H1 (cell line): ENCODE measurements around the gene ANXA4.

Source experiments
- CHD1 ChIP-seq: IDR thresholded peaks from 2 replicates; pipeline ENCODE4 v1.6.1; 2012; ENCODE audit warnings: low read depth, low read length, improper control_type of control experiment
- CTCF ChIP-seq, 3 experiments: IDR thresholded peaks; 1 replicate in 2 of 3; 2 replicates in 1 of 3; pipeline versions ENCODE4 v1.5.1 to v1.6.1; 2011; ENCODE audit warnings: low read length in 3 of 3, mild to moderate bottlenecking in 3 of 3, inconsistent platforms in 2 of 3, low read depth in 1 of 3, moderate library complexity in 1 of 3; ENCODE audit not compliant: insufficient read depth in 1 of 3; ENCODE audit errors: control extremely low read depth in 1 of 3
- E2F6 ChIP-seq: IDR thresholded peaks from 2 replicates; pipeline ENCODE4 v1.6.1; 2012; ENCODE audit warnings: inconsistent platforms
- EGR1 ChIP-seq: IDR thresholded peaks from 2 replicates; pipeline ENCODE4 v1.6.1; 2011; ENCODE audit warnings: low read depth, low read length, borderline replicate concordance
- EP300 ChIP-seq, 2 experiments: IDR thresholded peaks; 1 replicate in 1 of 2; 2 replicates in 1 of 2; pipeline ENCODE4 v1.6.1; 2011 to 2012; ENCODE audit warnings: low read depth in 2 of 2, low read length in 2 of 2, mild to moderate bottlenecking in 2 of 2, borderline replicate concordance in 1 of 2, inconsistent platforms in 1 of 2, moderate library complexity in 1 of 2
- EZH2 ChIP-seq: fragments of 200-600 bp; sonication (generic); IDR thresholded peaks from 2 replicates; pipeline ENCODE4 v1.7.1; 2012; ENCODE audit warnings: low read depth, mild to moderate bottlenecking, moderate library complexity, low read length, inconsistent platforms; ENCODE audit not compliant: severe bottlenecking
- POLR2A ChIP-seq, 2 experiments: IDR thresholded peaks; 1 replicate in 1 of 2; 2 replicates in 1 of 2; pipeline ENCODE4 v1.6.1; 2011; ENCODE audit warnings: low read depth in 2 of 2, low read length in 2 of 2, mild to moderate bottlenecking in 2 of 2; ENCODE audit errors: control extremely low read depth in 1 of 2
- POLR2AphosphoS5 ChIP-seq: IDR thresholded peaks from 2 replicates; pipeline ENCODE4 v1.6.1; 2011; ENCODE audit warnings: low read depth, low read length
- SP1 ChIP-seq: IDR thresholded peaks from 2 replicates; pipeline ENCODE4 v1.6.1; 2011; ENCODE audit warnings: low read depth, low read length
- SUZ12 ChIP-seq: fragments of 200-600 bp; sonication (generic); IDR thresholded peaks from 2 replicates; pipeline ENCODE4 v1.6.1; 2012; ENCODE audit warnings: mild to moderate bottlenecking, inconsistent platforms, low read length, moderate library complexity, mixed read lengths

- TF ChIP-seq CTCF (IDR thresholded peaks at IDR 0.05; ENCODE audit: control extremely low read depth in 1 of 3, insufficient read depth in 1 of 3, low read depth in 1 of 3, low read length in 3 of 3) (no peak), EP300 (IDR thresholded peaks at IDR 0.05; ENCODE audit: borderline replicate concordance in 1 of 2, low read depth in 2 of 2, low read length in 2 of 2) (no peak), SP1 (no peak), E2F6 (no peak), POLR2AphosphoS5 (no peak), EZH2 (no peak), EGR1 (no peak), CHD1 (no peak), SUZ12 (no peak), POLR2A (IDR thresholded peaks at IDR 0.05; ENCODE audit: control extremely low read depth in 1 of 2, low read depth in 2 of 2, low read length in 2 of 2) (no peak)
Measured at GRCh38 chr2:69714024-69714423, 27.9 kb upstream of the ANXA4 start.
